ENCODE measurements around the gene RERE. TPM values are rescaled to one million over a fixed set of nuclear protein-coding genes. Genes with fewer than 3 reads are reported as not detected.
"Not testable (repeated sequence)": the region's sequence is repeated elsewhere in the genome, so short reads cannot be mapped to it uniquely, and the experiment has no call there.

Gene RERE
- total RNA-seq, 2 donors from 2014 or later, result 96.0 to 105 TPM

DNA sequence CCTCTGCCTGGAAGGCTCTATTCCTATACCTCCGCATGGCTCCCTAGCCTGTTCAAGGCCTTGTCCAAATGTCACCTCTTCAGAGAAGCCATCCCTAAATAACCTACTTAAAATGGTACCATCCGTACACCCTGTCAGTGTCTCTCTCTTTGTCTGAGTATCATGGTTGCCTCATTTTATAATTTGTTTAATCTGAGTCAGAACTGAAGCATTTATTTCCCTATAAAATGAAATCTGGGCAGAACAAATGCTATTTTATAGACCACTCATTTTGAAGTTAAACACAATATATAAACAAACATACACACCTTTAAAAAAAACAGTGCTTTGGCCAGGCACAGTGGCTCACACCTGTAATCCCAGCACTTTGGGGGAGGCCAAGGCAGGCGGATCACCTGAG is 30.2 kb downstream of the RERE start:
- DNase-seq, result no peak

DNA sequence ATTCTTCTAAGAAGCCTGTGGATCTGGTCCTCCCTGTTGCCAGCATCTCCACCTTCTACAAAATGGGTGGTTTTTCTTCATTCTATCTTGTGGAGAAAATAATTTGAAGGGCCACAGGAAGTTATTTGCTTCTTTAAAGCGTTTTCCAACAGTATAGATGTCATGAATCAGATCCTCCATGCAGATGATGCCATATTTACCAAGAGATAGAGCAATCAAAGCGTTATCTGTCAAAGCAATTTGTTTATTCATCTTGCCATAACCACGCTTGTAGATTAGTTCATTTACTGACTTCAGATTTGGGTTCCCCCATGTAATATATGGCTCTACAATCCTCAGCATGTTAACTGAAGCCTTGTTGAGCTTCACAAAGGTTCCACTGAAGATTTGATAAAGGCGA is 31.2 kb downstream of the RERE start:
- H3K9me3 ChIP-seq; H3K4me3 ChIP-seq; H3K27me3 ChIP-seq; H3K27ac ChIP-seq; H3K9ac ChIP-seq (ENCODE audit: low read depth in 2 of 2, low read length in 2 of 2); H3K4me1 ChIP-seq; DNase-seq; intact Hi-C loops (cut with DNase I); H3K36me3 ChIP-seq: not testable (repeated sequence)

More for the DNA sequence above, 30.2 kb downstream of the RERE start:
- Histone ChIP-seq H3K9ac (ENCODE audit: low read depth in 2 of 2, low read length in 2 of 2) (no peak overlapping the region), H3K27ac (no peak overlapping the region), H3K4me1 (no peaks in the 10 kb centered on the region), H3K36me3 (no peaks in the 10 kb centered on the region), H3K27me3 (no peaks in the 10 kb centered on the region), H3K4me3 (no peak overlapping the region), H3K9me3 (no peaks in the 10 kb centered on the region)
- intact Hi-C loops (cut with DNase I), result no loop called here
- TF ChIP-seq, protein P1, sequence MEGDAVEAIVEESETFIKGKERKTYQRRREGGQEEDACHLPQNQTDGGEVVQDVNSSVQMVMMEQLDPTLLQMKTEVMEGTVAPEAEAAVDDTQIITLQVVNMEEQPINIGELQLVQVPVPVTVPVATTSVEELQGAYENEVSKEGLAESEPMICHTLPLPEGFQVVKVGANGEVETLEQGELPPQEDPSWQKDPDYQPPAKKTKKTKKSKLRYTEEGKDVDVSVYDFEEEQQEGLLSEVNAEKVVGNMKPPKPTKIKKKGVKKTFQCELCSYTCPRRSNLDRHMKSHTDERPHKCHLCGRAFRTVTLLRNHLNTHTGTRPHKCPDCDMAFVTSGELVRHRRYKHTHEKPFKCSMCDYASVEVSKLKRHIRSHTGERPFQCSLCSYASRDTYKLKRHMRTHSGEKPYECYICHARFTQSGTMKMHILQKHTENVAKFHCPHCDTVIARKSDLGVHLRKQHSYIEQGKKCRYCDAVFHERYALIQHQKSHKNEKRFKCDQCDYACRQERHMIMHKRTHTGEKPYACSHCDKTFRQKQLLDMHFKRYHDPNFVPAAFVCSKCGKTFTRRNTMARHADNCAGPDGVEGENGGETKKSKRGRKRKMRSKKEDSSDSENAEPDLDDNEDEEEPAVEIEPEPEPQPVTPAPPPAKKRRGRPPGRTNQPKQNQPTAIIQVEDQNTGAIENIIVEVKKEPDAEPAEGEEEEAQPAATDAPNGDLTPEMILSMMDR (IDR thresholded peaks at IDR 0.05), result no peak

DNA sequence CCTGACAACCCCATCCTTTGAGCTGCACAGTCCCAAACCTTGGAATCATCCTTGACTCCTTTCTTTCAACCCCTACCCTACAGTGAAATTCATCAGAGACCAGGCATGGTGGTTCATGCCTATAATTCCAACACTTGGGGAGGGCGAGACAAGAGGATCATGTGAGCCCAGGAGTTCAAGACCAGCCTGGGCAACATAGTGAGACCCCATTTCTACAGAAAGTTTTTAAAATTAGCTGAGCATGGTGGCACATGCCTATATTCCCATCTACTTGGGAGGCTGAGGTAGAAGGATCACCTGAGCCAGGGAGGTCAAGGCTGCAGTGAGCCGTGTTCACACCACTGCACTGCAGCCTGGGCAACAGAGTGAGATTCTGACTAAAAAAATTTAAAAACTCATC is 34.5 kb downstream of the RERE start:
- no peaks in the 10 kb centered on the region for H3K9me3 ChIP-seq
- H3K36me3 ChIP-seq, result no peaks in the 10 kb centered on the region
- H3K9ac ChIP-seq (ENCODE audit: low read depth in 2 of 2, low read length in 2 of 2), result no peak overlapping the region
- no peak overlapping the region for H3K27ac ChIP-seq
- TF ChIP-seq, protein P1 (IDR thresholded peaks at IDR 0.05), result no peak
- intact Hi-C loops (cut with DNase I), result no loop called here
- no peaks in the 10 kb centered on the region for H3K27me3 ChIP-seq
- H3K4me1 ChIP-seq, result peaks cover 5% of the 10 kb centered on the region
- H3K4me3 ChIP-seq, result no peak overlapping the region
- no peak for DNase-seq

DNA sequence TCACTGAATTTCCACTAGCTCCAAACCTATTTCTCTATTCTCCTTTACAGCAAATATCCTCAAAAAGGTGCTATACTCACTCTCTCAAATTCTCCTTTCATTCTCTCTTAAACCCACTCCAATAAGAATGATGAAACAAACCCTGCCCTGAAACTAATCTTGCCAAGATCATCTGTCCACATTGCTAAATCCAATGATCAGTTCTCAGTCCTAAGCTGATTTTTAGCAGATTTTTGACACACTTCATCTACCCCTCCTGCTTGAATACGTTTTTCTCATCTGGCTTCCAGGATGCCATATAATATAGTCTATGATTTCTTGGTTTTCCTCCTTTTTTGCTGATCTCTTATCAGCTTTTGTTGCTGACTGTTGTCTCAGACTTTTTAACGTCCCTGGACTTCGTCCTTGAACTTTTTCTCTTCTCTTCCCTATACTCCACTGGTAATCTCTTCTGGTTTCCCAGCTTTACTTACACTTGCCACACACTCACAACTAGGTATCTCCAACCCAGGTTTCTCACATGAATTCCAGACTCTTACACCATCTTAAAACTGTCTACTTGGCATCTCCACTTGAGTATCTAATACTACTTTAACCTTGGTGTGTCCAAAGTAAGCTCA is 35.3 kb downstream of the RERE start:
- DNase-seq, result no peak

DNA sequence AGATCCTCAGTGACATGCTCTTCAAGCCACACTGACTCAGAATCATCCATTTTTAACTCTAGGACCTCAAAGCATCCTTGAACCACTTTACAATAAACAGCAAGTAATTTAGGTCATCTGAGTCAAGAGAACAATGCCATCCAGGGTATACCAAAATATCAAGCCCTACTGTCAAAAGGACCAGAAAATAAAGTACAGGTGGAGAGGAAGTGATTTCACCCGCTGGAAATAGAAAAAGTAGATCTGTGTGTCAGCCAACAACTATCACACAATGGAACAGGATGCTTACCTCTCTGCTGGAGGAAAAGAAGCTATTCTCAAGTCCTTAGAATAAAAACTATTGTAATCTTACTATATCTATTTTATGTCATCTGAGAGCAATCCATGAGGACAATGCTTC is 37.0 kb downstream of the RERE start:
- Histone ChIP-seq H3K9me3 (no peaks in the 10 kb centered on the region), H3K9ac (ENCODE audit: low read depth in 2 of 2, low read length in 2 of 2) (no peak overlapping the region), H3K4me1 (peaks cover 5% of the 10 kb centered on the region), H3K27ac (no peak overlapping the region), H3K36me3 (no peaks in the 10 kb centered on the region), H3K4me3 (no peak overlapping the region), H3K27me3 (no peaks in the 10 kb centered on the region)
- TF ChIP-seq, protein P1 (IDR thresholded peaks at IDR 0.05), result no peak
- DNase-seq, result no peak
- intact Hi-C loops (cut with DNase I), result no loop called here

More for the DNA sequence above, 35.3 kb downstream of the RERE start:
- no peak overlapping the region for H3K27ac ChIP-seq
- H3K36me3 ChIP-seq, result no peaks in the 10 kb centered on the region
- peaks cover 5% of the 10 kb centered on the region for H3K4me1 ChIP-seq
- TF ChIP-seq, protein P1 (IDR thresholded peaks at IDR 0.05), result no peak
- intact Hi-C loops (cut with DNase I), result no loop called here
- H3K9ac ChIP-seq (ENCODE audit: low read depth in 2 of 2, low read length in 2 of 2), result no peak overlapping the region
- no peaks in the 10 kb centered on the region for H3K9me3 ChIP-seq
- no peaks in the 10 kb centered on the region for H3K27me3 ChIP-seq
- H3K4me3 ChIP-seq, result no peak overlapping the region

DNA sequence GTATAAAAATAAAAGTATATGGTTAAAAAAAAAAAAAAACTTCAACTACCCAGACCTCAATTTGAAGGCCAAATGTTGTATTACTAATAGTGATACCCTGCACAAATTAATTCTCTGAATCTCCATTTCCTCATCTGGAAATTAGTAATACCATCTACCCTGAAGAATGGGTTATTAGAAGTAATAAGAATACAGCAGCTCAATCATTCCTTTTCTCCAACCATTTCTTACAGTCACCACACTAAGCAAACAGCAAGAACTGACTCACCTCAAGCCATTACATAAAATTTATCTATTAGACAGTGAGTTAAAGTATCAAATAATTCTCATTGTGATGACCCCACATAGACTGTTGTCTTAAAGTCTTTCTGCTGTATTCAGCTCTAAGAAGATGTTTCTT is 39.6 kb downstream of the RERE start:
- Histone ChIP-seq H3K4me1 (peaks cover 5% of the 10 kb centered on the region), H3K4me3 (no peak overlapping the region), H3K9me3 (no peaks in the 10 kb centered on the region), H3K9ac (ENCODE audit: low read depth in 2 of 2, low read length in 2 of 2) (no peak overlapping the region), H3K27ac (no peak overlapping the region), H3K36me3 (no peaks in the 10 kb centered on the region), H3K27me3 (no peaks in the 10 kb centered on the region)
- intact Hi-C loops (cut with DNase I), result no loop called here
- no peak for DNase-seq
- TF ChIP-seq, protein P1 (IDR thresholded peaks at IDR 0.05), result no peak
